CD8-positive, alpha-beta memory T cell (primary cell): ENCODE results near the gene NOMO2. TPM values are rescaled to one million over a fixed set of nuclear protein-coding genes. Genes with fewer than 3 reads are reported as not detected.
"Not testable (repeated sequence)": the region's sequence is repeated elsewhere in the genome, so short reads cannot be mapped to it uniquely, and the experiment has no call there.

Experiments used
- CTCF ChIA-PET: fragments of 350-600 bp; sonication (Branson Sonifier 250); formaldehyde crosslinking; loops from one replicate; lab custom pipeline; 2021; ENCODE audit warnings: antibody characterized with exemption; lab: Charles Lee
- POLR2A ChIA-PET: fragments of 350-600 bp; sonication (Branson Sonifier 250); formaldehyde crosslinking; loops from one replicate; lab custom pipeline; 2021; ENCODE audit warnings: antibody characterized with exemption; lab: Charles Lee
- DNase-seq, 5 donors: peaks; one replicate each; pipeline versions ENCODE4 v3.0.0 to v3.0.0-alpha.2; 2020 to 2022; ENCODE audit warnings: mixed read lengths in 1 of 5
- H3K27ac ChIP-seq: one replicate; pipeline ENCODE4 v1.7.0; 2013; ENCODE audit warnings: low read depth, mild to moderate bottlenecking, low read length, moderate library complexity
- H3K27me3 ChIP-seq: 2 replicates; pipeline ENCODE4 v1.7.0; 2013; ENCODE audit warnings: low read length, mild to moderate bottlenecking; ENCODE audit not compliant: insufficient read depth, poor library complexity, severe bottlenecking
- H3K36me3 ChIP-seq: 2 replicates; pipeline ENCODE4 v1.7.0; 2013; ENCODE audit warnings: mild to moderate bottlenecking, low read length, moderate library complexity; ENCODE audit not compliant: insufficient read depth
- H3K4me1 ChIP-seq: 2 replicates; pipeline ENCODE4 v1.7.0; 2013; ENCODE audit warnings: mild to moderate bottlenecking, low read length, moderate library complexity; ENCODE audit not compliant: insufficient read depth
- H3K4me3 ChIP-seq: 2 replicates; pipeline ENCODE4 v1.7.0; 2013; ENCODE audit warnings: mild to moderate bottlenecking, low read length
- H3K9me3 ChIP-seq: 2 replicates; pipeline ENCODE4 v1.7.0; 2013; ENCODE audit warnings: mild to moderate bottlenecking, low read length
- H3K27ac Mint-ChIP-seq, 8 donors: one replicate each; pipeline ENCODE4 v1.8.0; 2020 to 2021; ENCODE audit warnings: mixed read lengths in 8 of 8, mild to moderate bottlenecking in 6 of 8, inconsistent platforms in 3 of 8, moderate library complexity in 3 of 8
- H3K27me3 Mint-ChIP-seq, 2 donors: one replicate each; pipeline ENCODE4 v1.8.0; 2020 to 2021; ENCODE audit warnings: mixed read lengths in 2 of 2, mild to moderate bottlenecking in 1 of 2, moderate library complexity in 1 of 2
- H3K36me3 Mint-ChIP-seq, 3 donors: one replicate each; pipeline ENCODE4 v1.8.0; 2020 to 2021; ENCODE audit warnings: mixed read lengths in 3 of 3, inconsistent platforms in 1 of 3, mild to moderate bottlenecking in 1 of 3
- H3K4me1 Mint-ChIP-seq, 3 donors: one replicate each; pipeline ENCODE4 v1.8.0; 2020 to 2021; ENCODE audit warnings: mixed read lengths in 3 of 3, inconsistent platforms in 1 of 3, mild to moderate bottlenecking in 1 of 3
- H3K4me3 Mint-ChIP-seq, 7 donors: one replicate each; pipeline ENCODE4 v1.8.0; 2020 to 2021; ENCODE audit warnings: mixed read lengths in 7 of 7, mild to moderate bottlenecking in 6 of 7, moderate library complexity in 4 of 7, inconsistent platforms in 2 of 7
- H3K9me3 Mint-ChIP-seq, 5 donors: one replicate each; pipeline ENCODE4 v1.8.0; 2020 to 2022; ENCODE audit warnings: mixed read lengths in 5 of 5, mild to moderate bottlenecking in 3 of 5, moderate library complexity in 2 of 5, inconsistent platforms in 1 of 5
- polyA plus RNA-seq: library from polyadenylated mRNA; unstranded; fragments of 300-500 nt; fragmentation: Illumina TruSeq; gene quantifications from one replicate; pipeline ENCODE4 v1.2.3, GENCODE V29; 2021
- total RNA-seq, 2 experiments: library from RNA; stranded (reverse); gene quantifications; one replicate each; pipeline ENCODE4 v1.2.3, GENCODE V29; 2021

The NOMO2 gene
- total and polyA plus RNA-seq, 3 experiments from 2014 or later, result 67.5 to 90.1 (median 85.8) TPM

- DNase-seq, H3K9me3 Mint-ChIP-seq, H3K27me3 Mint-ChIP-seq, H3K9me3 ChIP-seq, H3K27ac Mint-ChIP-seq, H3K36me3 Mint-ChIP-seq, H3K4me1 Mint-ChIP-seq, H3K4me3 ChIP-seq, H3K4me1 ChIP-seq, H3K27me3 ChIP-seq, H3K27ac ChIP-seq, H3K4me3 Mint-ChIP-seq, H3K36me3 ChIP-seq, CTCF ChIA-PET, POLR2A ChIA-PET: not testable (repeated sequence)
Observed at GRCh38 chr16:18518536-18519283, 43.2 kb downstream of the NOMO2 start.

- CTCF ChIA-PET, result not testable (repeated sequence)
Observed at GRCh38 chr16:18498430-18498829, 63.5 kb downstream of the NOMO2 start.

GRCh38 chr16:18497032-18497431 is 64.9 kb downstream of the NOMO2 start:
- H3K4me3 ChIP-seq, DNase-seq, H3K4me1 Mint-ChIP-seq, H3K36me3 Mint-ChIP-seq, POLR2A ChIA-PET, H3K27me3 Mint-ChIP-seq, H3K4me1 ChIP-seq, H3K36me3 ChIP-seq, H3K27ac Mint-ChIP-seq, H3K4me3 Mint-ChIP-seq, H3K9me3 Mint-ChIP-seq, H3K27me3 ChIP-seq, CTCF ChIA-PET, H3K9me3 ChIP-seq, H3K27ac ChIP-seq: not testable (repeated sequence)

More at GRCh38 chr16:18498430-18498829, 63.5 kb downstream of the NOMO2 start:
- H3K36me3 ChIP-seq, H3K9me3 ChIP-seq, H3K27me3 ChIP-seq, H3K27ac ChIP-seq, H3K9me3 Mint-ChIP-seq, H3K36me3 Mint-ChIP-seq, POLR2A ChIA-PET, H3K4me3 ChIP-seq, H3K27ac Mint-ChIP-seq, H3K4me3 Mint-ChIP-seq, H3K27me3 Mint-ChIP-seq, H3K4me1 ChIP-seq, DNase-seq, H3K4me1 Mint-ChIP-seq: not testable (repeated sequence)

GRCh38 chr16:18492118-18492897 is 69.6 kb downstream of the NOMO2 start:
- POLR2A ChIA-PET, H3K9me3 Mint-ChIP-seq, DNase-seq: not testable (repeated sequence)

GRCh38 chr16:18436025-18436424 is 125.9 kb downstream of the NOMO2 start:
- H3K36me3 Mint-ChIP-seq, DNase-seq, H3K27me3 Mint-ChIP-seq: not testable (repeated sequence)

More at GRCh38 chr16:18492118-18492897, 69.6 kb downstream of the NOMO2 start:
- H3K27me3 Mint-ChIP-seq, H3K27me3 ChIP-seq, H3K4me1 ChIP-seq, H3K4me3 Mint-ChIP-seq, H3K36me3 ChIP-seq, H3K4me3 ChIP-seq, H3K9me3 ChIP-seq, CTCF ChIA-PET, H3K27ac Mint-ChIP-seq, H3K27ac ChIP-seq, H3K4me1 Mint-ChIP-seq, H3K36me3 Mint-ChIP-seq: not testable (repeated sequence)

GRCh38 chr16:18415827-18416226 is 146.1 kb downstream of the NOMO2 start:
- H3K36me3 ChIP-seq, H3K27ac Mint-ChIP-seq, CTCF ChIA-PET, POLR2A ChIA-PET, H3K4me3 Mint-ChIP-seq, H3K4me1 ChIP-seq, H3K4me1 Mint-ChIP-seq, H3K9me3 ChIP-seq, H3K36me3 Mint-ChIP-seq, H3K27me3 Mint-ChIP-seq, DNase-seq, H3K27me3 ChIP-seq, H3K27ac ChIP-seq, H3K9me3 Mint-ChIP-seq, H3K4me3 ChIP-seq: not testable (repeated sequence)

More at GRCh38 chr16:18436025-18436424, 125.9 kb downstream of the NOMO2 start:
- H3K9me3 ChIP-seq, H3K27ac Mint-ChIP-seq, H3K27me3 ChIP-seq, H3K4me1 ChIP-seq, CTCF ChIA-PET, H3K27ac ChIP-seq, POLR2A ChIA-PET, H3K4me3 Mint-ChIP-seq, H3K4me1 Mint-ChIP-seq, H3K4me3 ChIP-seq, H3K9me3 Mint-ChIP-seq, H3K36me3 ChIP-seq: not testable (repeated sequence)

GRCh38 chr16:18409532-18410293 is 152.2 kb downstream of the NOMO2 start:
- H3K27me3 Mint-ChIP-seq, POLR2A ChIA-PET, H3K9me3 ChIP-seq, H3K4me3 Mint-ChIP-seq, H3K36me3 Mint-ChIP-seq, H3K4me3 ChIP-seq, CTCF ChIA-PET, H3K9me3 Mint-ChIP-seq, H3K27ac Mint-ChIP-seq, DNase-seq, H3K36me3 ChIP-seq, H3K4me1 Mint-ChIP-seq, H3K4me1 ChIP-seq, H3K27ac ChIP-seq, H3K27me3 ChIP-seq: not testable (repeated sequence)
